Upper lobe of right lung (tissue), 1 donor: ENCODE measurements around the gene TBC1D1. TPM values are rescaled to one million over a fixed set of nuclear protein-coding genes. Genes with fewer than 3 reads are reported as not detected.

Experiments used
- ATAC-seq: fragments of 200-7000 bp; cut with Tn5 transposase; one replicate; pipeline ENCODE4 v1.9.1; 2020; ENCODE audit warnings: mild to moderate bottlenecking, moderate library complexity
- DNase-seq: peaks from one replicate; pipeline ENCODE4 v3.0.0-alpha.2; 2020
- H3K27ac ChIP-seq: fragments of 200-600 bp; one replicate; pipeline ENCODE4 v1.8.0; 2022
- H3K27me3 ChIP-seq: fragments of 200-600 bp; one replicate; pipeline ENCODE4 v1.8.0; 2022; ENCODE audit warnings: mild to moderate bottlenecking
- H3K36me3 ChIP-seq: fragments of 200-600 bp; one replicate; pipeline ENCODE4 v1.8.0; 2022
- H3K4me1 ChIP-seq: fragments of 200-600 bp; one replicate; pipeline ENCODE4 v1.8.0; 2022
- H3K4me3 ChIP-seq: fragments of 200-600 bp; one replicate; pipeline ENCODE4 v1.8.0; 2022; ENCODE audit warnings: mild to moderate bottlenecking
- H3K9me3 ChIP-seq: fragments of 200-600 bp; one replicate; pipeline ENCODE4 v1.8.0; 2022
- CTCF ChIP-seq: fragments of 200-600 bp; IDR thresholded peaks from one replicate; pipeline ENCODE4 v1.8.0; 2022; ENCODE audit warnings: antibody characterized with exemption
- intact Hi-C: fragments of 100-400 bp; cut with DNase I; formaldehyde crosslinking; loops from one replicate; pipeline ENCODE4 v1.11.0; 2022
- total RNA-seq: library from RNA; stranded (reverse); fragmentation: NEBNext Ultra II Directional; extraction: Animal tissue kit (Norgen Biotek cat#: 25700); gene quantifications from one replicate; pipeline ENCODE4 v1.2.1, GENCODE V29; 2021
- donor health status: DM: no; HTN: yes; CAD: no; lungs with severe emphysema.

TBC1D1 gene
- total RNA-seq, 1 donor from 2014 or later: 61.9 TPM

DNA sequence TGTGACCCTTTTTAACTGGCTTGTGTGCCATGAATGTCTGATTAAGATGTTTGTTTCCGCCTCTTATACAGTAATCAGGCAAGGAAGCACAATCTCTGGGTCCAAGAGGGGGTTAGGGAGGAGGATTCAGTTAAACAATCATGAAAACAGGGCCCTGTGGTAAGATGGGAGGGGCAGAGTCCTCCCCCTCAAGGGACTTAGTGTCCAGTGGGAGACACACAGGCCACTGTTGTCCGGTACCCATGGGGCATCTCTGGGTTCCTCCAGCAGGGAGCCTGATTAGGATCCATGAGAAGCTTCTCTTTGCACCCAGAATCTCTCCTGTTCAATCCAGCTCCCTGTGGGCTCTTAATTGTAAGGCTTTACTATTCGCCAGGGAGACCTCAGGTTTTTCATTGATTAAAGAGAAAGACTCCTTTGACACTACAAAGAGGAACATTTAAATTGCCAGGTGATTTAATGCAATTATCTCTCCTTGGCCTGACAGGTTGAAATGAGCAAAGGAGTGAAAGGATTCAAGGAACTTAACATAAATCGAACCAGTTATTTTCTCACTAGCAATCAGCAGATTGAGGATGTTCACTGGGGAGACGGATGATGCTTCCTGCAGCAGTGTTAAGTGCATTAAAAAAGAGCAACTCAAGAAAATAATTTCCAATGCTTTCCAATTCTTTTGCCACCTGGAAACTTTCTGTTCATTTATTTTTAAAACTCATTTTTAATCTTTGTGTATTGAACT, 294.7 kb downstream of the TBC1D1 start:
- H3K27me3 ChIP-seq: no peaks in the 10 kb centered on the region
- no peak overlapping the region for H3K4me3 ChIP-seq
- H3K27ac ChIP-seq: no peak overlapping the region
- H3K36me3 ChIP-seq: no peaks in the 10 kb centered on the region
- no peaks in the 10 kb centered on the region for H3K9me3 ChIP-seq
- DNase-seq: no peak
- no peak for ATAC-seq
- no peak for TF ChIP-seq CTCF
- H3K4me1 ChIP-seq: no peaks in the 10 kb centered on the region
- intact Hi-C loops: no loop called here

- no peaks in the 10 kb centered on the region for H3K27me3 ChIP-seq
- no peak overlapping the region for H3K4me3 ChIP-seq
- no peaks in the 10 kb centered on the region for H3K36me3 ChIP-seq
- ATAC-seq: peak; percentile 19
- DNase-seq: no peak
- TF ChIP-seq CTCF: no peak
- intact Hi-C loops: no loop called here
- H3K27ac ChIP-seq: no peak overlapping the region
- H3K9me3 ChIP-seq: no peaks in the 10 kb centered on the region
- H3K4me1 ChIP-seq: peaks cover 6% of the 10 kb centered on the region
Observed at GRCh38 chr4:38188136-38188535, 297.3 kb downstream of the TBC1D1 start.

GRCh38 chr4:38188631-38189101, 297.8 kb downstream of the TBC1D1 start:
- no peak for TF ChIP-seq CTCF
- Histone ChIP-seq H3K9me3 (no peaks in the 10 kb centered on the region), H3K36me3 (no peaks in the 10 kb centered on the region), H3K27me3 (no peaks in the 10 kb centered on the region), H3K4me1 (peaks cover 6% of the 10 kb centered on the region), H3K4me3 (no peak overlapping the region), H3K27ac (no peak overlapping the region)
- DNase-seq: no peak
- ATAC-seq: peak; percentile 25
- intact Hi-C loops: no loop called here

Other genes with a start within 250 kb of the TBC1D1 start
- 49.1 TPM for gene RELL1, start 204.7 kb upstream of the TBC1D1 start, total RNA-seq
- 25.0 TPM for gene PGM2, start 64.4 kb upstream of the TBC1D1 start, total RNA-seq
- gene PTTG2, start 69.3 kb downstream of the TBC1D1 start, total RNA-seq: 0.84 TPM